GM21526 (cell line): ENCODE measurements around the gene ZNF213.

Source experiments
- ATAC-seq: cut with Tn5 transposase; IDR thresholded peaks from one replicate; pipeline ENCODE4 v1.9.1; 2021; ENCODE audit warnings: moderate library complexity; ENCODE audit not compliant: unreplicated experiment, low FRiP score

ZNF213 gene

GRCh38 chr16:3101018-3101840 lies 33.6 kb upstream of the ZNF213 start:
- ATAC-seq: no peak

- no peak for ATAC-seq
These were observed 32.9 kb upstream of the ZNF213 start for GRCh38 chr16:3101841-3102470.

- peak; percentile 75 for ATAC-seq
These were observed 28.5 kb upstream of the ZNF213 start for GRCh38 chr16:3106205-3106928.

GRCh38 chr16:3112058-3112880 lies 22.6 kb upstream of the ZNF213 start, which contains the start of gene ZNF205:
TSS of gene ZNF205 (plus strand) at chr16:3112586. CDS start at chr16:3113431, 845 bp downstream.
- no peak for ATAC-seq

GRCh38 chr16:3112881-3113574 lies 21.8 kb upstream of the ZNF213 start:
- ATAC-seq: no peak

- ATAC-seq: no peak
These were observed 20.9 kb upstream of the ZNF213 start for GRCh38 chr16:3113765-3114479.

- no peak for ATAC-seq
These were observed 19.8 kb upstream of the ZNF213 start for GRCh38 chr16:3115003-3115402.

GRCh38 chr16:3115561-3115960 lies 19.3 kb upstream of the ZNF213 start:
- no peak for ATAC-seq

GRCh38 chr16:3118204-3118790 lies 16.5 kb upstream of the ZNF213 start:
- ATAC-seq: no peak

- ATAC-seq: no peak
These were observed 16.0 kb upstream of the ZNF213 start for GRCh38 chr16:3118846-3119245.

GRCh38 chr16:3119286-3119685 lies 15.5 kb upstream of the ZNF213 start:
- no peak for ATAC-seq

- no peak for ATAC-seq
These were observed 15.0 kb upstream of the ZNF213 start for GRCh38 chr16:3119701-3120408.

GRCh38 chr16:3120435-3120834 lies 14.4 kb upstream of the ZNF213 start:
- no peak for ATAC-seq

GRCh38 chr16:3121851-3122467 lies 12.9 kb upstream of the ZNF213 start:
- ATAC-seq: no peak

GRCh38 chr16:3122926-3123570 lies 11.8 kb upstream of the ZNF213 start:
- ATAC-seq: no peak

GRCh38 chr16:3123986-3124886 lies 10.6 kb upstream of the ZNF213 start:
- ATAC-seq: peak; percentile 81
